DND-41 (cell line): ENCODE data around the gene TIGIT.

Experiments used
- EZH2 ChIP-seq: IDR thresholded peaks from 3 replicates; pipeline ENCODE4 v1.6.1; 2012; ENCODE audit warnings: borderline replicate concordance, low read depth, mild to moderate bottlenecking, moderate library complexity, low read length, inconsistent platforms; ENCODE audit not compliant: severe bottlenecking
- TF ChIP-seq, protein P1 (sequence below): IDR thresholded peaks from 2 replicates; pipeline ENCODE4 v1.5.1; 2012; ENCODE audit warnings: borderline replicate concordance, low read length, moderate library complexity, mild to moderate bottlenecking; ENCODE audit not compliant: poor library complexity, severe bottlenecking; ENCODE audit errors: extremely low read depth

DNA sequence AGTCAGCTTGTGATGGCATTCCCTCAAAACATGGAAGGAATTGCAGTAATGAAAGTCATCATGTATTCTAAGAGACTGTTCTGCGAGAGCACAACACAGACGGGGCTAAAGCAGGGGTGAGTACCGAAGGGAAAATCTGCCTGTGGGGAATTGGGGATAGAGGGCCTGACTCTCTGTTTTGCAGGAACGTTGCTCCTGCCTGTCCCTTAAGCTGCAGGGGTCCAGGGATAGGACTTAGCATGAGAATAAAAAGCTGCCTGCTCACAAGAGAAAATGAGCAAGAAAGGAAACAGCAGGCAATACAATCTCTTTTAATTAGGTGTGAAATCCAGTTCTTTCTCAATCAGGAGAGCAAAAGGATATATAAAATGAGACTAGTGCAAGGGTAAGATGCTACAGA lies 62.2 kb downstream of the TIGIT start:
- no peak for TF ChIP-seq EZH2
- TF ChIP-seq, protein P1, sequence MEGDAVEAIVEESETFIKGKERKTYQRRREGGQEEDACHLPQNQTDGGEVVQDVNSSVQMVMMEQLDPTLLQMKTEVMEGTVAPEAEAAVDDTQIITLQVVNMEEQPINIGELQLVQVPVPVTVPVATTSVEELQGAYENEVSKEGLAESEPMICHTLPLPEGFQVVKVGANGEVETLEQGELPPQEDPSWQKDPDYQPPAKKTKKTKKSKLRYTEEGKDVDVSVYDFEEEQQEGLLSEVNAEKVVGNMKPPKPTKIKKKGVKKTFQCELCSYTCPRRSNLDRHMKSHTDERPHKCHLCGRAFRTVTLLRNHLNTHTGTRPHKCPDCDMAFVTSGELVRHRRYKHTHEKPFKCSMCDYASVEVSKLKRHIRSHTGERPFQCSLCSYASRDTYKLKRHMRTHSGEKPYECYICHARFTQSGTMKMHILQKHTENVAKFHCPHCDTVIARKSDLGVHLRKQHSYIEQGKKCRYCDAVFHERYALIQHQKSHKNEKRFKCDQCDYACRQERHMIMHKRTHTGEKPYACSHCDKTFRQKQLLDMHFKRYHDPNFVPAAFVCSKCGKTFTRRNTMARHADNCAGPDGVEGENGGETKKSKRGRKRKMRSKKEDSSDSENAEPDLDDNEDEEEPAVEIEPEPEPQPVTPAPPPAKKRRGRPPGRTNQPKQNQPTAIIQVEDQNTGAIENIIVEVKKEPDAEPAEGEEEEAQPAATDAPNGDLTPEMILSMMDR: no peak
